Skeletal muscle satellite cell (primary cell): Measurements from ENCODE around the gene ACCSL.

ENCODE experiments used
- H3K27me3 ChIP-seq: 2 replicates; pipeline ENCODE4 v1.7.0; 2013; ENCODE audit warnings: low read length; ENCODE audit not compliant: control insufficient read depth, insufficient read depth
- H3K36me3 ChIP-seq: 2 replicates; pipeline ENCODE4 v1.7.0; 2013; ENCODE audit warnings: mild to moderate bottlenecking, control low read depth, low read length; ENCODE audit not compliant: insufficient read depth
- H3K4me1 ChIP-seq: 2 replicates; pipeline ENCODE4 v1.7.0; 2013; ENCODE audit warnings: low read length; ENCODE audit not compliant: control insufficient read depth, insufficient read depth
- H3K4me2 ChIP-seq: 2 replicates; pipeline ENCODE4 v1.7.0; 2013; ENCODE audit warnings: mild to moderate bottlenecking, low read length
- H3K4me3 ChIP-seq: 2 replicates; pipeline ENCODE4 v1.7.0; 2013; ENCODE audit warnings: low read length
- H3K9ac ChIP-seq: 2 replicates; pipeline ENCODE4 v1.7.0; 2013; ENCODE audit warnings: mild to moderate bottlenecking, low read depth, low read length, moderate library complexity
- H3K9me3 ChIP-seq: replicated peaks from 2 replicates; pipeline ENCODE4 v1.7.0; 2013; ENCODE audit warnings: mild to moderate bottlenecking, control low read depth, low read length

Gene ACCSL

DNA sequence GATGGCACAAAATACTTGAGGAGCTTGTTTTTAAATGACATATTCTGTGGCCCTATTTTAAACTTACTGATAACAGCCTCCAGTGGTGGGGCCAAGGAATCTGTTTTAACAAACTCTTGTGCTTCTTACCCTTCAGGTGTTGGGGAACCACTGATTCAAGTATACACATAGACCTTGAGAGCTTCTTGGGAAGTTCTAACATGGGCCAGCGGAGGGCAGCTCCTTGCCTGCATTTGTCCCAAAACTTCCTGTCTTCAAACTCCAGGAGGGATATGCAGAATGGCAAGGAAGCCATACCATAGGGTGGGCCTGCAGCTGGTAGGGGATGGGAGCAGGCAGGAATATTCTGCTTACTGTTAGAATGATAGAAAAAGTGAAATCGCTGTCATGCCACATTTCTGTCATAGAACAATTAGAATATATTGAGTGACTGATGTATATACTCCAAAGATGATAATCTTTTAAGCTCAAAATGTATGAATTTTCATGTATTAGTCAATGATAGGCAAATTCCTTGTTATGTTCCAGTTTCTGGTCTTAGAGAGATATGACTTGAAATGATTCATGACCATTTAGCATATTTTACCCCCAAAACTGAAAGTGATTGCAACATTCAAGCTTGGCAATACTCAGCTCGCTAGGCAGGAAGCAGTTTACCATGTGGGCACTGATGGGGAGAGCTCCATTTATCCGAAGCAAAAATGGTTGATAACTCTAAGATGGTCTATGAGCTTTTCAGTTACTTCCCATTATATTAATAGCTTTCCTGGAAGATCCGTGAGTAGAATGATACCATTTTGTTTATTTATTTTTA is 56.9 kb downstream of the ACCSL start:
- H3K9ac ChIP-seq, result no peak overlapping the region
- no peak overlapping the region for H3K4me3 ChIP-seq
- H3K4me2 ChIP-seq, result no peak overlapping the region
- H3K36me3 ChIP-seq, result peaks cover 14% of the 10 kb centered on the region
- H3K27me3 ChIP-seq, result no peaks in the 10 kb centered on the region
- H3K9me3 ChIP-seq, result no peaks in the 10 kb centered on the region
- no peaks in the 10 kb centered on the region for H3K4me1 ChIP-seq

DNA sequence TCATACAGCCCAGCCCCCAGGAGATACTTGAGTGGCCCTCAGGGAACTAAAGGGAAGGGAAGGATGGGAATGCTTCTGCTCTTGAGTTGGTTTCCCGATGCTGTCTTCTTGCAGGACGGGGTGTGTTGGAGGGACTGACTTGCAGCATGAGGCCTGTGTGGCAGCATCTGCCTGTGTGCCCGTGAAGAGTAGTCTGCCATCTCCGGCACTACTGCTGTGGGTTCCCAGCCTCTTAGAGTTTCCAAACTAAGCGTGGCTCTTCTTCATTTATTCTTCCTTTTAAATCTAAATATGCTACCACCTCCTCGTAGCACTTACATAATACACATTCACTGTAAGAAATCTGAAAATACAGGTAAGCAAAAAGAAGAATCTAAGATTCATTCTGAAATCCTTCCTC is 60.5 kb downstream of the ACCSL start:
- Histone ChIP-seq H3K36me3 (peaks cover 19% of the 10 kb centered on the region), H3K27me3 (no peaks in the 10 kb centered on the region), H3K4me3 (no peak overlapping the region), H3K9ac (no peak overlapping the region), H3K9me3 (no peaks in the 10 kb centered on the region), H3K4me2 (no peak overlapping the region), H3K4me1 (peaks cover 7% of the 10 kb centered on the region)
